ENCODE results near the gene LAMA3. TPM values are rescaled to one million over a fixed set of nuclear protein-coding genes. Genes with fewer than 3 reads are reported as not detected.

The LAMA3 gene
- total and polyA plus RNA-seq, 4 donors, result 0.26 to 3.9 (median 0.37) TPM

DNA sequence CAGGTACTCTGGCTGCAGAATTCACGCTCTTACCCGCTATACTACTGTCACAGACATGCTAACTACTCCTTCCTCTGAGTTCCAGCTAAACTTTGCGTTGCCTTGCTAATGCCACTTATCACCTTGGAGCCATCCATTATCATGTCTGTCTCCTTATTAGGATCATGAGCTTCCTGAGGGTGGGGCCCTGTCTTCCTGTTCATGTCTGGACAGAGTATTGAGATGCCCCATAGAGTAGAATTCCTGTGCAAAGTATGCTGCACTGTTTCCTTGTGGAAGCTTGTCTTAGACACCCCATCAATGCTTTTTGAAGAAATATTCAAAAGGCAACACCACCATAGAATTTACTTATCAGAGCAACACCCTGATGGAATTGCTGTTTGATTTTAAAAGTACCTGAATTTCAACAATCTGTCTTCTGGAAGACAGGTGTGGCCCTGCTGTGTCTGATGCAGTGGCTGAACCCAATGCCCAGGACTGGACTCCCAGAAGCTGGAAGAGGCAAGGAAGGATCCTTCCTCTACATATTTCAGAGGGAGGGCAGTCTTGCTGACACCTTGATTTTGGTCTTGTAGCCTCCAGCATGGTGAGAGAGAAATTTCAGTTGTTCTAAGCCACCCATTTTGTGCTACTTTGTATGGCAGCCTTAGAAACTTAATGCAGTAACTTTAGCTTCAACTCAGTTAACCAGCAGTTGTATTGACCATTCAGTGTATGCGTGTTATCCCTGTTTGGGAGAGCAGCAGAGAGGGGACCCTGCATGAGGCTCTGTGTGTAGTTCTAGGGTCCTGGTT is 5.6 kb downstream of the LAMA3 start:
- Histone ChIP-seq H3K4me1 (ENCODE audit: control insufficient read depth in 4 of 4, insufficient read depth in 4 of 4, low read length in 3 of 4) (peaks cover 3 to 6% (median 5%) of the 10 kb centered on the region in 4 donors), H3K27ac (ENCODE audit: low read depth in 1 of 2, low read length in 2 of 2) (no peak overlapping the region), H3K9me3 (ENCODE audit: control insufficient read depth in 4 of 4, low read length in 3 of 4) (no peaks in the 10 kb centered on the region), H3K9ac (ENCODE audit: low read depth in 1 of 2, low read length in 2 of 2) (no peak overlapping the region), H3K36me3 (ENCODE audit: control insufficient read depth in 4 of 4, insufficient read depth in 3 of 4, low read depth in 1 of 4, low read length in 3 of 4) (no peaks in the 10 kb centered on the region), H3K4me3 (ENCODE audit: low read depth in 1 of 3, low read length in 3 of 3) (no peak overlapping the region), H3K27me3 (ENCODE audit: control insufficient read depth in 4 of 4, insufficient read depth in 4 of 4, low read length in 3 of 4) (no peaks in the 10 kb centered on the region)
- TF ChIP-seq, protein P1, sequence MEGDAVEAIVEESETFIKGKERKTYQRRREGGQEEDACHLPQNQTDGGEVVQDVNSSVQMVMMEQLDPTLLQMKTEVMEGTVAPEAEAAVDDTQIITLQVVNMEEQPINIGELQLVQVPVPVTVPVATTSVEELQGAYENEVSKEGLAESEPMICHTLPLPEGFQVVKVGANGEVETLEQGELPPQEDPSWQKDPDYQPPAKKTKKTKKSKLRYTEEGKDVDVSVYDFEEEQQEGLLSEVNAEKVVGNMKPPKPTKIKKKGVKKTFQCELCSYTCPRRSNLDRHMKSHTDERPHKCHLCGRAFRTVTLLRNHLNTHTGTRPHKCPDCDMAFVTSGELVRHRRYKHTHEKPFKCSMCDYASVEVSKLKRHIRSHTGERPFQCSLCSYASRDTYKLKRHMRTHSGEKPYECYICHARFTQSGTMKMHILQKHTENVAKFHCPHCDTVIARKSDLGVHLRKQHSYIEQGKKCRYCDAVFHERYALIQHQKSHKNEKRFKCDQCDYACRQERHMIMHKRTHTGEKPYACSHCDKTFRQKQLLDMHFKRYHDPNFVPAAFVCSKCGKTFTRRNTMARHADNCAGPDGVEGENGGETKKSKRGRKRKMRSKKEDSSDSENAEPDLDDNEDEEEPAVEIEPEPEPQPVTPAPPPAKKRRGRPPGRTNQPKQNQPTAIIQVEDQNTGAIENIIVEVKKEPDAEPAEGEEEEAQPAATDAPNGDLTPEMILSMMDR (IDR thresholded peaks at IDR 0.05; ENCODE audit: low read depth, low read length, missing input control), result no peak
- TF ChIP-seq RAD21 (IDR thresholded peaks at IDR 0.05), result no peak
- no peak for TF ChIP-seq FOXA2 (IDR thresholded peaks at IDR 0.05)
- TF ChIP-seq HNF4A (conservative IDR thresholded peaks at IDR 0.05), result no peak
- TF ChIP-seq, protein P2, sequence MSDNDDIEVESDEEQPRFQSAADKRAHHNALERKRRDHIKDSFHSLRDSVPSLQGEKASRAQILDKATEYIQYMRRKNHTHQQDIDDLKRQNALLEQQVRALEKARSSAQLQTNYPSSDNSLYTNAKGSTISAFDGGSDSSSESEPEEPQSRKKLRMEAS (IDR thresholded peaks at IDR 0.05), result no peak
- TF ChIP-seq HNF4G (IDR thresholded peaks at IDR 0.05), result no peak
- no peak for TF ChIP-seq TAF1 (conservative IDR thresholded peaks at IDR 0.05)
- no peak for TF ChIP-seq EGR1 (IDR thresholded peaks at IDR 0.05; ENCODE audit: low read depth in 2 of 2)
- TF ChIP-seq GABPA (IDR thresholded peaks at IDR 0.05 in 1 of 2, conservative IDR thresholded peaks at IDR 0.05 in 1 of 2), result no peak
- TF ChIP-seq JUND (IDR thresholded peaks at IDR 0.05), result no peak
- TF ChIP-seq SP1 (IDR thresholded peaks at IDR 0.05), result no peak
- TF ChIP-seq, protein P3, sequence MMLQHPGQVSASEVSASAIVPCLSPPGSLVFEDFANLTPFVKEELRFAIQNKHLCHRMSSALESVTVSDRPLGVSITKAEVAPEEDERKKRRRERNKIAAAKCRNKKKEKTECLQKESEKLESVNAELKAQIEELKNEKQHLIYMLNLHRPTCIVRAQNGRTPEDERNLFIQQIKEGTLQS (IDR thresholded peaks at IDR 0.05), result no peak
- no peak for TF ChIP-seq FOXA1 (IDR thresholded peaks at IDR 0.05)
- WGBS, result 98% methylated on average over 4 of the region's 4 CpGs
- no peak for DNase-seq (ENCODE audit: low spot score)

DNA sequence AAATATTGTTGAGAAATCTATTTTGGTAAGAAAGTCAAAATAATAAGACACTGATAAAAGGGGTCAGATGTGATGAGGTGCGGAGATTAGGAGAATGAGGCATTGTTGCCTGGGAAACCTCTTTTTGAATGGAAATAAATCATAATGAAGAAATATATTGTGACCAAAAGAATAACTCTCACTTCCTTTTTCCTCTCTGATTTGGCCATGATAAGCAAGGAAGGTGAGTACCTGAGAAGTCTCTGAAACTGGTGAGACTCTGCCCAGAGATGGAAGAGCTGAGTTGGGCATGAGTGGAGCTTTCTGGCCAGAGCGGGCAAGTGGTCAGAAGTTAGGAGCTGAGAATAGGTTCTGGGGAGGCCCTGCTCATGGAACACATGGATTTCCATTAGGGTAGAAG is 11.8 kb downstream of the LAMA3 start:
- Histone ChIP-seq H3K4me1 (ENCODE audit: control insufficient read depth in 4 of 4, insufficient read depth in 4 of 4, low read length in 3 of 4) (no peaks in the 10 kb centered on the region), H3K9ac (ENCODE audit: low read depth in 1 of 2, low read length in 2 of 2) (no peak overlapping the region), H3K27me3 (ENCODE audit: control insufficient read depth in 4 of 4, insufficient read depth in 4 of 4, low read length in 3 of 4) (no peaks in the 10 kb centered on the region), H3K27ac (ENCODE audit: low read depth in 1 of 2, low read length in 2 of 2) (no peak overlapping the region), H3K9me3 (ENCODE audit: control insufficient read depth in 4 of 4, low read length in 3 of 4) (no peaks in the 10 kb centered on the region), H3K36me3 (ENCODE audit: control insufficient read depth in 4 of 4, insufficient read depth in 3 of 4, low read depth in 1 of 4, low read length in 3 of 4) (no peaks in the 10 kb centered on the region), H3K4me3 (ENCODE audit: low read depth in 1 of 3, low read length in 3 of 3) (no peak overlapping the region)
- TF ChIP-seq, protein P4, sequence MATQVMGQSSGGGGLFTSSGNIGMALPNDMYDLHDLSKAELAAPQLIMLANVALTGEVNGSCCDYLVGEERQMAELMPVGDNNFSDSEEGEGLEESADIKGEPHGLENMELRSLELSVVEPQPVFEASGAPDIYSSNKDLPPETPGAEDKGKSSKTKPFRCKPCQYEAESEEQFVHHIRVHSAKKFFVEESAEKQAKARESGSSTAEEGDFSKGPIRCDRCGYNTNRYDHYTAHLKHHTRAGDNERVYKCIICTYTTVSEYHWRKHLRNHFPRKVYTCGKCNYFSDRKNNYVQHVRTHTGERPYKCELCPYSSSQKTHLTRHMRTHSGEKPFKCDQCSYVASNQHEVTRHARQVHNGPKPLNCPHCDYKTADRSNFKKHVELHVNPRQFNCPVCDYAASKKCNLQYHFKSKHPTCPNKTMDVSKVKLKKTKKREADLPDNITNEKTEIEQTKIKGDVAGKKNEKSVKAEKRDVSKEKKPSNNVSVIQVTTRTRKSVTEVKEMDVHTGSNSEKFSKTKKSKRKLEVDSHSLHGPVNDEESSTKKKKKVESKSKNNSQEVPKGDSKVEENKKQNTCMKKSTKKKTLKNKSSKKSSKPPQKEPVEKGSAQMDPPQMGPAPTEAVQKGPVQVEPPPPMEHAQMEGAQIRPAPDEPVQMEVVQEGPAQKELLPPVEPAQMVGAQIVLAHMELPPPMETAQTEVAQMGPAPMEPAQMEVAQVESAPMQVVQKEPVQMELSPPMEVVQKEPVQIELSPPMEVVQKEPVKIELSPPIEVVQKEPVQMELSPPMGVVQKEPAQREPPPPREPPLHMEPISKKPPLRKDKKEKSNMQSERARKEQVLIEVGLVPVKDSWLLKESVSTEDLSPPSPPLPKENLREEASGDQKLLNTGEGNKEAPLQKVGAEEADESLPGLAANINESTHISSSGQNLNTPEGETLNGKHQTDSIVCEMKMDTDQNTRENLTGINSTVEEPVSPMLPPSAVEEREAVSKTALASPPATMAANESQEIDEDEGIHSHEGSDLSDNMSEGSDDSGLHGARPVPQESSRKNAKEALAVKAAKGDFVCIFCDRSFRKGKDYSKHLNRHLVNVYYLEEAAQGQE (IDR thresholded peaks at IDR 0.05), result no peak
- TF ChIP-seq JUND (IDR thresholded peaks at IDR 0.05) (no peak), HNF4G (IDR thresholded peaks at IDR 0.05) (no peak)
- TF ChIP-seq, protein P1 (IDR thresholded peaks at IDR 0.05; ENCODE audit: low read depth, low read length, missing input control), result no peak
- 49% methylated on average over 2 of the region's 2 CpGs for WGBS
- DNase-seq (ENCODE audit: low spot score), result no peak
